Measurements from ENCODE around the gene FGF14. TPM values are rescaled to one million over a fixed set of nuclear protein-coding genes. Genes with fewer than 3 reads are reported as not detected.

The FGF14 gene
- total RNA-seq, 1 donor from 2014 or later = 4.6 TPM

DNA sequence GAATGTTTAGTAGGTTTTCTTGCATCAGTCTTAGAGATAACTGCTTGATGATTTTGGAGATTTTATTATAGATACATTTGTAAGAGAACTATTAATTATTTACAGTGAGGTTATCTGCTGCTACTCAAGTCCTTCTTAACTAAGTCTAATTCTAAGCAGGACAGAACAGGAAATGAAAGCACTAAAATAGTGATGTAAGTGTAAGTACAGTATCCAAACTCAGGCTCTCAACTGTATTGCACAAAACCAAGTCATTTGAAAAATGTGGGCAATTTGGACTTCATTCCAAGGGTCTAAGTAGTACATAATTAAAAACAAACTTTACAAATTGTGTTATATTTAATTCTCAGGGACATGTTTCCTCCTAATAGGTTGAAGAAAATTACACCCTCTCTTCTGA lies 532.3 kb downstream of the FGF14 start:
- Mint-ChIP-seq H3K36me3 (ENCODE audit: insufficient read depth) (no peaks in the 10 kb centered on the region), H3K4me1 (ENCODE audit: low read depth) (no peaks in the 10 kb centered on the region), H3K27me3 (no peaks in the 10 kb centered on the region), H3K27ac (no peak overlapping the region), H3K9me3 (ENCODE audit: low read depth) (no peaks in the 10 kb centered on the region), H3K4me3 (ENCODE audit: low read depth) (no peak overlapping the region)
- DNase-seq (ENCODE audit: low spot score, unreplicated experiment) = no peak
- TF ChIP-seq, protein P1, sequence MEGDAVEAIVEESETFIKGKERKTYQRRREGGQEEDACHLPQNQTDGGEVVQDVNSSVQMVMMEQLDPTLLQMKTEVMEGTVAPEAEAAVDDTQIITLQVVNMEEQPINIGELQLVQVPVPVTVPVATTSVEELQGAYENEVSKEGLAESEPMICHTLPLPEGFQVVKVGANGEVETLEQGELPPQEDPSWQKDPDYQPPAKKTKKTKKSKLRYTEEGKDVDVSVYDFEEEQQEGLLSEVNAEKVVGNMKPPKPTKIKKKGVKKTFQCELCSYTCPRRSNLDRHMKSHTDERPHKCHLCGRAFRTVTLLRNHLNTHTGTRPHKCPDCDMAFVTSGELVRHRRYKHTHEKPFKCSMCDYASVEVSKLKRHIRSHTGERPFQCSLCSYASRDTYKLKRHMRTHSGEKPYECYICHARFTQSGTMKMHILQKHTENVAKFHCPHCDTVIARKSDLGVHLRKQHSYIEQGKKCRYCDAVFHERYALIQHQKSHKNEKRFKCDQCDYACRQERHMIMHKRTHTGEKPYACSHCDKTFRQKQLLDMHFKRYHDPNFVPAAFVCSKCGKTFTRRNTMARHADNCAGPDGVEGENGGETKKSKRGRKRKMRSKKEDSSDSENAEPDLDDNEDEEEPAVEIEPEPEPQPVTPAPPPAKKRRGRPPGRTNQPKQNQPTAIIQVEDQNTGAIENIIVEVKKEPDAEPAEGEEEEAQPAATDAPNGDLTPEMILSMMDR (IDR thresholded peaks at IDR 0.05; ENCODE audit: unreplicated experiment) = no peak

- no peaks in the 10 kb centered on the region for H3K36me3 Mint-ChIP-seq (ENCODE audit: insufficient read depth)
- DNase-seq (ENCODE audit: low spot score, unreplicated experiment) = no peak
- H3K4me1 Mint-ChIP-seq (ENCODE audit: low read depth) = no peaks in the 10 kb centered on the region
- H3K9me3 Mint-ChIP-seq (ENCODE audit: low read depth) = no peaks in the 10 kb centered on the region
- H3K27ac Mint-ChIP-seq = no peak overlapping the region
- TF ChIP-seq, protein P1 (IDR thresholded peaks at IDR 0.05; ENCODE audit: unreplicated experiment) = no peak
- H3K4me3 Mint-ChIP-seq (ENCODE audit: low read depth) = no peak overlapping the region
- no peaks in the 10 kb centered on the region for H3K27me3 Mint-ChIP-seq
These were observed 533.0 kb downstream of the FGF14 start for GRCh38 chr13:101868585-101869469.

GRCh38 chr13:101866889-101867581 lies 534.8 kb downstream of the FGF14 start:
- no peaks in the 10 kb centered on the region for H3K27me3 Mint-ChIP-seq
- TF ChIP-seq, protein P1 (IDR thresholded peaks at IDR 0.05; ENCODE audit: unreplicated experiment) = no peak
- no peaks in the 10 kb centered on the region for H3K4me1 Mint-ChIP-seq (ENCODE audit: low read depth)
- H3K4me3 Mint-ChIP-seq (ENCODE audit: low read depth) = no peak overlapping the region
- H3K27ac Mint-ChIP-seq = no peak overlapping the region
- H3K36me3 Mint-ChIP-seq (ENCODE audit: insufficient read depth) = no peaks in the 10 kb centered on the region
- no peaks in the 10 kb centered on the region for H3K9me3 Mint-ChIP-seq (ENCODE audit: low read depth)
- DNase-seq (ENCODE audit: low spot score, unreplicated experiment) = no peak

DNA sequence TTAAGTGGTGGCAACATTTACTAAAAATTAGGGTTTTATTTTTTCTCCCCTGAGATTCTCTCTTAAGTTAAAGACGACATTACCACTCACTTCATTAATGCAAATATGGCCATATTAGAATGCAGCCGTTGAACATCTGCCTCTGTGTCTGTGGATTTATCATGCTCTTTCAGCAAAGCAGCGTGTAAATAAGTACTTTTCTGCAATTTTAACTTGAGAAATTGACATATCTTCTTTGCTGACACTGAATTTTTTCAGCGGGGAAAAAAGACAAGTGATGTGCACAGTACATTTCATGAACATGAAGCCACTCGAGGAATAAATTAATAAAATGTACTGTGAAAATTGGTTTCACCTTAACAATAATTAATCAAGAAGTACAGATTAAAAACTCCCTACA lies 543.0 kb downstream of the FGF14 start:
- Mint-ChIP-seq H3K36me3 (ENCODE audit: insufficient read depth) (no peaks in the 10 kb centered on the region), H3K27me3 (no peaks in the 10 kb centered on the region), H3K27ac (no peak overlapping the region), H3K9me3 (ENCODE audit: low read depth) (no peaks in the 10 kb centered on the region), H3K4me1 (ENCODE audit: low read depth) (no peaks in the 10 kb centered on the region), H3K4me3 (ENCODE audit: low read depth) (no peak overlapping the region)
- TF ChIP-seq, protein P1 (IDR thresholded peaks at IDR 0.05; ENCODE audit: unreplicated experiment) = no peak
- DNase-seq (ENCODE audit: low spot score, unreplicated experiment) = no peak

- Mint-ChIP-seq H3K27me3 (no peaks in the 10 kb centered on the region), H3K9me3 (ENCODE audit: low read depth) (no peaks in the 10 kb centered on the region), H3K4me3 (ENCODE audit: low read depth) (no peak overlapping the region), H3K27ac (no peak overlapping the region), H3K36me3 (ENCODE audit: insufficient read depth) (no peaks in the 10 kb centered on the region), H3K4me1 (ENCODE audit: low read depth) (peaks cover 6% of the 10 kb centered on the region)
- no peak for DNase-seq (ENCODE audit: low spot score, unreplicated experiment)
- TF ChIP-seq, protein P1 (IDR thresholded peaks at IDR 0.05; ENCODE audit: unreplicated experiment) = no peak
These were observed 555.1 kb downstream of the FGF14 start for GRCh38 chr13:101846701-101847100.

Data from progenitor cell of endocrine pancreas (in vitro differentiated cells).